EH (cell line): ENCODE results near the gene KRT40.
"Not testable (repeated sequence)": the region's sequence is repeated elsewhere in the genome, so short reads cannot be mapped to it uniquely, and the experiment has no call there.

Source experiments
- DNase-seq: peaks from one replicate; pipeline ENCODE4 v3.0.0-alpha.2; 2015; ENCODE audit warnings: low read depth

Gene KRT40

GRCh38 chr17:40984226-40984625 lies at the start of gene KRT40:
KRT40 (minus strand) TSS chr17:40984326; CDS start chr17:40984273, 53 bp downstream.
- DNase-seq: no peak

GRCh38 chr17:41029633-41030245 lies 45.6 kb upstream of the KRT40 start, which contains the start of gene KRTAP1-4:
KRTAP1-4 (minus strand) TSS chr17:41030195; CDS start chr17:41030078, 117 bp downstream.
- DNase-seq: no peak

- peak; percentile 94 for DNase-seq
Observed at GRCh38 chr17:41026715-41027471, 42.8 kb upstream of the KRT40 start, which contains the start of gene KRTAP1-5. KRTAP1-5 (minus strand) TSS chr17:41027208; CDS start chr17:41027155, 53 bp downstream.

- DNase-seq: peak; percentile 41
Observed at GRCh38 chr17:41024697-41025096, 40.6 kb upstream of the KRT40 start.

GRCh38 chr17:41020336-41020735 lies 36.2 kb upstream of the KRT40 start:
- DNase-seq: peak; percentile 49

GRCh38 chr17:41019415-41019814 lies 35.3 kb upstream of the KRT40 start:
- no peak for DNase-seq

- DNase-seq: no peak
Observed at GRCh38 chr17:41018541-41018940, 34.4 kb upstream of the KRT40 start.

GRCh38 chr17:41016578-41017215 lies 32.6 kb upstream of the KRT40 start:
- DNase-seq: no peak

GRCh38 chr17:41015454-41015853 lies 31.3 kb upstream of the KRT40 start:
- no peak for DNase-seq

GRCh38 chr17:41013606-41014005 lies 29.5 kb upstream of the KRT40 start:
- DNase-seq: peak; percentile 67

GRCh38 chr17:41013181-41013580 lies 29.1 kb upstream of the KRT40 start:
- peak; percentile 81 for DNase-seq

- no peak for DNase-seq
Observed at GRCh38 chr17:41012326-41013120, 28.4 kb upstream of the KRT40 start.

GRCh38 chr17:41010441-41010840 lies 26.3 kb upstream of the KRT40 start:
- DNase-seq: no peak

- DNase-seq: no peak
Observed at GRCh38 chr17:41009936-41010335, 25.8 kb upstream of the KRT40 start.

GRCh38 chr17:41009301-41009760 lies 25.2 kb upstream of the KRT40 start:
- peak; percentile 12 for DNase-seq

GRCh38 chr17:41008811-41009210 lies 24.7 kb upstream of the KRT40 start, which contains the start of gene KRTAP3-1:
KRTAP3-1 (minus strand) TSS chr17:41009128; CDS start chr17:41009074, 54 bp downstream.
- no peak for DNase-seq

- no peak for DNase-seq
Observed at GRCh38 chr17:41004397-41004796, 20.3 kb upstream of the KRT40 start.

GRCh38 chr17:41003926-41004325 lies 19.8 kb upstream of the KRT40 start:
- DNase-seq: no peak

- DNase-seq: no peak
Observed at GRCh38 chr17:41002814-41003213, 18.7 kb upstream of the KRT40 start.

GRCh38 chr17:41001795-41002194 lies 17.7 kb upstream of the KRT40 start:
- DNase-seq: no peak

- not testable (repeated sequence) for DNase-seq
Observed at GRCh38 chr17:40999563-40999962, 15.4 kb upstream of the KRT40 start, which contains the start of gene KRTAP3-2. KRTAP3-2 (minus strand) TSS chr17:40999906; CDS start chr17:40999853, 53 bp downstream.

GRCh38 chr17:40997361-40997760 lies 13.2 kb upstream of the KRT40 start:
- no peak for DNase-seq
